DMS 273 treated with DMSO at 0.1 percent for 48 hours (cell line): ENCODE measurements around the gene GGN.
"Not testable (repeated sequence)": the region's sequence is repeated elsewhere in the genome, so short reads cannot be mapped to it uniquely, and the experiment has no call there.

Experiments used
- DNase-seq: peaks from one replicate; lab custom pipeline; 2025; lab: John Stamatoyannopoulos, UW

GGN gene, protein sequence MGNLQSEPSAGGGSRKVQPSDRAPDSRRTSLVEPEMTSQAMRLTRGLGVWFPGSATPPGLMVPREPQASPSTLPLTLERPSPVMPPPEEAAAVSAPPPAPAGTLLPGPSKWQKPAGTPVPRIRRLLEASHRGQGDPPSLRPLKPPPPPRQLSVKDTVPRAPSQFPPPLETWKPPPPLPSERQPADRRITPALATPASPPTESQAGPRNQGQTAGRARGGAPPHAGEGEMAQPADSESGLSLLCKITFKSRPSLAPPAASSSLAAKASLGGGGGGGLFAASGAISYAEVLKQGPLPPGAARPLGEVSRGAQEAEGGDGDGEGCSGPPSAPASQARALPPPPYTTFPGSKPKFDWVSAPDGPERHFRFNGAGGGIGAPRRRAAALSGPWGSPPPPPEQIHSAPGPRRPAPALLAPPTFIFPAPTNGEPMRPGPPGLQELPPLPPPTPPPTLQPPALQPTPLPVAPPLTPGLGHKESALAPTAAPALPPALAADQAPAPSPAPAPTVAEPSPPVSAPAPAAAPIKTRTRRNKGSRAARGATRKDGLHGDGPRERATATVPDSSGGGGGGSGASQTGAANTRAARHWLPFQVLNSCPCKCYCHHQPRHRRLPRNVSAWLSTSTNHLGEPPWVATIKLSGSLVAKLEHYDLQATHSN

DNA sequence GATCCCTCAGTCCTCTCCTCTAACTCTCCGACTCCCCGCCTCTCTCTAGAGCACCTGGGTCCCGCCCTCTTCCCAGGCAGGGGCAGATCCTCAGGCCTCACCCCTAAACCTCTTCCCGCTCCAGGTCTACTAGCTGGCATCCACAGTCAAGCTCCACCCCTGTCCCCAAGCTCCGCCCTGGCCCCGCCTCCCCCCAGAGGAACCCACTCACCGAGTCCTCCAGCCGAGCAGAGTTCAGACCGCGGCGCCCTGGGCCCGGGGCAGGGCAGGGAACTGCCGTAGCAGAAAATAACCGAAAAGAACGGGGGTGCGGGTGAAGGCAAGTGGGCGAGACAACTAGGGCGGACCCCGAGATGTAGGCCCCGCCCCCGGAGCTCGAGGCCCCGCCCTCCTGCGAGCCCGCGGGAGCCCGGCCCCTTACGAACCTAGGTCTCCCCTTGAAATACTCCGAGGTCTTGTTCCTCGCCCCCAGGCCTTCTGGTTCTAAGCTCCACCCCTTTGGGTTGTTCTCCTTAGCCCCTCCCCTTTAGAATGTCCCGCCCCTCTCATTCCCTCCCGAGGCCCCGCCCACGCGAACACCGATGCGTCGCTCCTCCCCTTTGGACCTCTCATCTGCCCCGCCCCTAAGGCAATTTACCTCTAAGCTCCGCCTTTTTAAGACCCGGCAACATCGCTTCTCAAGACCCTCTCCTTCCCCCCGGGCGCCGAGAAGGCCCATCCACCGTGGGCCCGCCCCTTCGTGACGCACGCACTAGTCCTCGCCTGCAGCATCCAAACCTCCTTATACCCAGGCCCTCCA lies at the start of gene GGN:
Gene GGN (minus strand): TSS at position 485 of the 799 bp plus-strand sequence. CDS start 773 bp downstream, outside the sequence.
- DNase-seq, result peak; percentile 62

DNA sequence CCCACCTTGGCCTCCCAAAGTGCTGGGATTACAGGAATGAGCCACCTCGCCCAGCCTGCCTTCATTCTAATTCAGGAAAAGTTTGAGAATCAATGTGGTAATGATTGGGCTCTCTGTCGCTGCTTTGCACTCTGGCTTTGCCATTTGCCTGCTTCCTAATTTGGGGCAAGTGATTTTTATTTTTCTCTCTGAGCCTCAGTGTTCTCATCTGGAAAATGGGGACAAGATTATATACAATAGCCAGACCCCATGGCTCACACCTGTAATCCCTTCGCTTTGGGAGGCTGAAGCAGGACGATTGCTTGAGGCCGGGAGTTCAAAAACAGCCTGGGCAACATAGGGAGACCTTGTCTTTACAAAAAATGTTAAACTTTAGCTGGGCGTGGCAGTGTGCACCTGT lies 49.5 kb upstream of the GGN start:
- no peak for DNase-seq

DNA sequence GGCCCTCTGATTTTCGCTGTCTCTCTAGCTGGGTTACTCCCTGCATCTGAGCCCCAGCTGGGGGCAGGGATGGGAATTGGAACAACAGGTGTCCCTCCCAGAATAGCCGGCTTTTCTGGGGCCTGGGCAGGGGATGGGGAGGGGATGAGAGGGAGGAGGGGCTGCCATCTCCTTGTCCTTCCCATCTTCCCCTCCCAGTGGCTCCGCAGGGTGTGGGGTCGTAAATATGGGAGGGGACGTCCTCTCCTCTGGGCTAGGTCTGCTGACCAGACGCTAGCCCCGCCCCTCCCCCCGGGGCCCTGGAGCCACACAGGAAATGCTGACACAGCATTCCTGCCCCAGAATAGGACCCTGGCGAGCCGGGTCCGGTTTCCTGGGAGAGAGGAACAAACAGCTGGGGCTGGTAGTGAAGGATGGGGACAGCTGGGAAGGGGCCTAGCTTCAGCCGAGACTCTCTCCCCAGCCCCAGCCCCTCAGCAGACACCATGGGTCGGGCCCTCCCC lies 46.8 kb upstream of the GGN start:
- DNase-seq, result no peak

DNA sequence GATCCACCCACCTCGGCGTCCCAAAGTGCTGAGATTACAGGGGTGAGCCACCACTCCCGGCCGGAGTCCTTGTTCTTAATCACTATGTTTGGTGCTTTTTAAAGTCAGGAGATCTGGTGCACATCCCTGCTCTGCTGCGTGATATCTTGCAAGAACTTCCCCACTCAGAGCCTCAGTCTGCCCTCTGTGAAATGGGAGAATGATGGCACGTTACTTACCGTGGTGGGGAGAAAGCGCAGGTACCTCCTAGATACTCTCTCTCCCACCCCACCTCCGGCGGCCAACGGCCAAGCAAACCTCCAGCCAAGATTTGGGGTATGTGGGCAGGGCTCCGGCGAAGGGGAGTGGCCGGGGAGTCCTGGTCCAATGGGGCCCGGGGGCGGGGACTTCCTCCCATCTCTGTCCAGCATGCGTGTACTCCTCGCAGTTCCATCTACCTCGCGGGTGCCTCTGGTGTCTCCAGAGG lies 45.5 kb upstream of the GGN start, which contains the start of gene RYR1:
Gene RYR1 (plus strand): TSS at position 424 of the 466 bp plus-strand sequence. CDS start 139 bp downstream, outside the sequence.
- DNase-seq, result no peak

DNA sequence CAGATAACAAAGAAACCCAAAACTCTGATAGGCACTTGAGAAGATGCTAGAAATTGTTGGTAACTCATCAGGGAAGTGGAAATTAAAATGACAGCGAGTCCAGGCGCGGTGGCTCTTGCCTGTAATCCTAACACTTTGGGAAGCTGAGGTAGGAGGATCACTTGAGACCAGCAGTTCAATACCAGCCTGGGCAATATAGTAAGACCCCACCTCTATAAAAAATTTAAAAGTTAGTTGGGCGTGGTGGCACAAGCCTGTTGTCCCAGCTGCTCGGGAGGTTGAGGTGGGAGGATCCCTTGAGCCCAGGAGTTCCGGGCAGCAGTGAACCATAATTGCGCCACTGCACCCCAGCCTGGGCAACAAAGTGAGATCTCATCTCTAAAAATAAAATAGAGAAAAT lies 43.1 kb upstream of the GGN start:
- DNase-seq, result no peak

DNA sequence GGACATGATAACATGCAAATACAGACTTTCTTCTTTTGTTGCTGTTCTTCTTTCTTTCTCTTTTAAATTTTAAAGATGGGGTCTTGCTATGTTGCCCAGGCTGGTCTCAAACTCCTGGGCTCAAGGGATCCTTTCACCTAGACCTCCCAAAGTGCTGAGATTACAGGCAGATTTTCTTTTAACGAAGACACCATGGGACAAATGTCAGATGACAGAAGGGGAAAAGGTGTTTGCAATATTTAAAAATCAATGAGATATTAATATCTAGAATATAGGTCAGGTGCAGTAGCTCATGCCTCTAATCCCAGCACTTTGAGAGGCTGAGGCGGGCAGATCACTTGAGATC lies 42.0 kb upstream of the GGN start:
- DNase-seq, result no peak

DNA sequence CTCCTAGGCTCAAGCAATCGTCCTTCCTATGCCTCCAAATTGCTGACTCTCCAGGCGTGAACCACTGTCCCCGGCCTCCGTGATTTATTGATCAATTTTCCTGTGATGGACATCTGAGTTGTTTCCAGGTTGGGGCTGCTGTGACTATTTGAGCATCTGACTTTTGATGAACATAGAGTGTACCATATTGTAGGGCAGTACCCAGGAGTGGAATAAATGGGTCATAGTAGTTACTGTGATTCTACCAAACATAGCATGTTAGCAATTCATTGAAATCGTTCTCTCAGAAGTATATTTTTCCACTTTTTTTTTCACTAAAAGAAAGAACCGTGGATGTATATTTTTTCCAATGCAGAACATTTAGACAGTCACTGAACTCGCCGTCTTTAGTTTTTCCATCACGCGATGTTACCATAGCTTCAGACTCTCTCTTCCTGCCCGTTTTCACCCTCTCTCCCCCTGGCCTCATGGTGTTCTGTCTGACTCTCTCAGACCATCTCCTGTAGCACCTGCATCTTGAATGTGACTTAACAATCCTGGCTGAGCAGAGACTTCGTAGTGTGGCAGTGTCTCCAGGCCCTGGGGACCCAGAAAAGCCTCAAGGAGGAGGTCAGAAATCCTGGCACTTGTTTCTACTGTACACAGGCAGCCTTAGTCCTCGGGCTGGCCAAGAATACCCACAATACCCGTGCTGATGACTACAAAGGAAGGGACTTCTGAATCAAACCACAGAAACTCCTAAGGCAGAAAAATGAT lies 41.4 kb upstream of the GGN start:
- DNase-seq, result no peak

DNA sequence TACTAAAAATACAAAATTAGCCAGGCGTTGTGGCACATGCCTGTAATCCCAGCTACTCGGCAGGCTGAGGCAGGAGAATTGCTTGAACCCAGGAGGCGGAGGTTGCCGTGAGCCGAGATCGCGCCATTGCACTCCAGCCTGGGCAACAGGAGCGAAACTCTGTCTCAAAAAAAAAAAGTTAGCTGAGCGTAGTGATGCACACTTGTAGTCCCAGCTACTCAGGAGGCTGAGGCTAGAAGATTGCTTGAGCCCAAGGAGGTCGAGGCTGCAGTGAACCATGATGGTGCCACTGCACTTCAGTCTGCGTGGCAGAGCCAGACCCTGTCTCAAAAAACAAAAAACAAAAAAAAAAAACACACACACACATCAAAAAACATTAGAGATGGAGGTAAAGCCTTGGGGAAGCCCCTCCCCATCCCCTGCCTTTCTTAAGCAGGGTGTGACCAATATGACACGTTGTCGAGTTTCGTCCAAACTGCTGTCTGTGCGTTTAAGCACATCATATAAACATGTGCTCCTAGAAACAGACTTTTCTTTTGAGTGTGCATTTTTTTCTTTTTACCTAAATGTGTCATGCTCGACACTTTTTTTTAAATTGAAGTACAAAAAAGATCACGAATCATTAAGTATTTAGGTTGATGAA lies 39.3 kb upstream of the GGN start:
- not testable (repeated sequence) for DNase-seq

DNA sequence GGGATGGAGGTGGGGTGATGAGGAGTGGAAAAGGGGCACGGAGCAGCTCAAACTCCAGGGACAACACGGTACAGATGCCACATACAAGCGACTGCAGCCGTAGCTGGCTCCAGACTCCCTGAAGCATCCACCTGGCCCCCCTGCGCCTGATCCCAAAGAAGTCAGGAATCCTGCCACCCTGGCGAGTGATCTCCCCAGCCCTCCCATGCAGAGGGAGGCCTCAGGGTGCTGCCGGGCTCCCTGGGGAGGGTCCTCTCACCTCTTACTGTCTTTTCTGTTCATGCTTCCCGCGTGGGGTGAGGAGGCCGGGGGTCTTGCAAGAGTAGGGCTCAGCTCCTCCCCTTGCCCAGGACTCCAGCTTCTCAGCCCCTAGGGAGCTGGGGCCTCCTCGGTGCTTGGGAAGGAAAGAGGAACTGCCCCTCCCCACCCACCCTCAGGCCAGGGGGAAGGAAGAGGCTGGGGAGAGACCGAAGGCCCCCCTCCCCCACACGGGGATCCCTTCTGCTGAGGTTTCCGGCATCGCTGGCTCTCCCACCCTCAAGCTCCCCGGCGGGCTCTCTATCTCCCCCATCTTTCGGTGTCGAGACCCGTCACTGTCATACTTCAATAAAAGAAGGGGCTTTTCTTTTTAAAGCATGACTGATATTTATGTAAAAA lies 38.1 kb upstream of the GGN start, which contains the start of gene RASGRP4:
Gene RASGRP4 (minus strand): TSS at position 410 of the 657 bp plus-strand sequence. CDS start 128 bp downstream, at position 282.
- no peak for DNase-seq

DNA sequence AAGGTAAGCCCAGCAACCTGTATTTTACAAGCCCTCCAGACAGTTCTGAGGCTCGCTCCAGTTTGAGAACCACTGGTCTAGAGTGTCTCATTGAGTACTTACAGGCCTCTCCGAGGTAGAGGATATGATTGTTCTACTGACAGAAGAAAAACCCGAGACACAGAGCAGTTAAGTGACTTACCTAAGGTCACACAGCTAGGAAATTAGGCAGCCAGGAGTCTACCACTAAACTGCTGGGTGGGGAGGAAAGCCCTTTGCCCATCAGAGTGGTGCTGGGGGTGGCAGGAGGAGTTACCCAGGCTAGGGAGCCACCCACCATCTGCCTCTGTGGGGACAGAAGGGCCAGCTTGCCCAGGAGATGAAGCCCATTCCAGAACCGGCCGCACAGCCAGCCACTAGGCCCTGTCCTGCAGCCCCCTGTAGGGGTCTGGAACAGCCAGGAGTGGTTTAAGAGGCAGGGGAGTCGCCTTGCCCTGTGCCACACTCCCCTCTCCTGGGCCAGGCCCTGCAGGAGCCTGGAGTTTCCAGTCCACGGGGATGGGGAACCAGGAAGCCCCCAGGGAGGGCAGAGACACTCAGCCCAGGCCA lies 37.5 kb upstream of the GGN start:
- no peak for DNase-seq

DNA sequence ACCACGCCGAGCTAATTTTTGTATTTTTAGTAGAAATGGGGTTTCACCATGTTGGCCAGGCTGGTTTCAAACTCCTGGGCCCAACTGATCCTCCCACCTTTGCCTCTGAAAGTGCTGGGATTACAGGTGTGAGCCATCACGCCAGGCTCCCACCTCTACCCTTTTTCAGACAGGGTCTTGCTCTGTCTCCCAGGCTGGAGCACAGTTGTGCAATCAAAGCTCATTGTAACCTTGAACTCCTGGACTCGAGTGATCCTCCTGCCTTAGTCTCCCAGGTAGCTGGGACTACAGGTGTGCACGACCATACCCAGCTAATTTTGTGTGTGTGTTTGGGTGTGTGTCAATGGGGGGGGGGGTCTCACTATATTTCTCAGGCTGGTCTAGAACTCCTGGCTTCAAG lies 36.4 kb upstream of the GGN start:
- no peak for DNase-seq

DNA sequence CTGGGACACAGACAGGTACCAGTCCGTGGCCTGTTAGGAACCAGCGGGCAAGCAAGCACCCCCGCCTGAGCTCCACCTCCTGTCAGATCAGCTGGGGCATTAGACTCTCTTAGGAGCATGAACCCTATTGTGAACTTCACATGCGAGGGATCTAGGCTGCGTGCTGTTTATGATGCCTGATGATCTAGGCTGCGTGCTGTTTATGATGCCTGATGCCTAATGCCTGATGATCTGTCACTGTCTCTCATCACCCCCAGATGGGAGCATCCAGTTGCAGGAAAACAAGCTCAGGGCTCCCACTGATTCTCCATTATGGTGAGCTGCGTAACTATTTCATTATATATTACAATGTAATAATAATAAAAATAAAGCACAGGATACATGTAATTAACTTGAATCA lies 34.6 kb upstream of the GGN start:
- no peak for DNase-seq

DNA sequence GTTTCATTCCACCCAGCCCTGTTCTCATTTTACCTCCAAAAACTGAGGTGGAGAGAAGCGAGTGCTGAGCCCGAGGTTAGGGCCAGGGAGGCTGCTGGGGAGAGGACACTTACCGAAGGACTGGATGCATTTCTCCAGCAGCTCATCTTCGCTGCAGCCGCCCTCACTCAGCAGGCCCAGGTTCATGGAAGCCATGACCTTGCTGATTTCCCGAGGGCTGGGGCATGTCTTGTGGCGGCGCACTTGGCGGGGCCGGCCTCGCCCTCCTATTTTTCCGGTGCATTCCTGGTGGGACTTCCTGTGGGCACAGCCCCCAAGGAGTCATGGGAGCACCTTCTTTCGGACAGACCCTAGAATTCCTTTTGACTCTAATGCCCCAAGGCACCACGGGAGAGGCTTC lies 34.0 kb upstream of the GGN start:
- DNase-seq, result no peak

DNA sequence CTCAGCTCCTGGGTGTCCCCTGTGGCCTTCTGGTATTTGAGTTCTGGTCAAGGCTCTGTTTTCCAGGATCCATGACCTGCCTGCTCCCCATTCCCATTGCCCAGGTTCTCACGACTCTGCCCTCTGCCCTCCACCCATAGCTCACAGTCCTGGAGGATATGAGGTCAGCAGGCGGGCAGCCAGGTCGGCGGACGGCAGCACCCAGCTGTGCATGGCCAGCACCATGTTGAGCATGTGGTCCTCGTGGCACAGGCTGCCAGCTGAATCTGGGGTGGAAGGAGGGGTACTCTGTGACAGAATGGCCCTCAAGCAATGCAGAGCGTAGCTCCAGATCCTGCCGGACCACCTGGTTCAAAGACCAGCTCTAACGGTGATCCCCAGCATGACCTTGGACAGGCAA lies 33.1 kb upstream of the GGN start:
- no peak for DNase-seq

DNA sequence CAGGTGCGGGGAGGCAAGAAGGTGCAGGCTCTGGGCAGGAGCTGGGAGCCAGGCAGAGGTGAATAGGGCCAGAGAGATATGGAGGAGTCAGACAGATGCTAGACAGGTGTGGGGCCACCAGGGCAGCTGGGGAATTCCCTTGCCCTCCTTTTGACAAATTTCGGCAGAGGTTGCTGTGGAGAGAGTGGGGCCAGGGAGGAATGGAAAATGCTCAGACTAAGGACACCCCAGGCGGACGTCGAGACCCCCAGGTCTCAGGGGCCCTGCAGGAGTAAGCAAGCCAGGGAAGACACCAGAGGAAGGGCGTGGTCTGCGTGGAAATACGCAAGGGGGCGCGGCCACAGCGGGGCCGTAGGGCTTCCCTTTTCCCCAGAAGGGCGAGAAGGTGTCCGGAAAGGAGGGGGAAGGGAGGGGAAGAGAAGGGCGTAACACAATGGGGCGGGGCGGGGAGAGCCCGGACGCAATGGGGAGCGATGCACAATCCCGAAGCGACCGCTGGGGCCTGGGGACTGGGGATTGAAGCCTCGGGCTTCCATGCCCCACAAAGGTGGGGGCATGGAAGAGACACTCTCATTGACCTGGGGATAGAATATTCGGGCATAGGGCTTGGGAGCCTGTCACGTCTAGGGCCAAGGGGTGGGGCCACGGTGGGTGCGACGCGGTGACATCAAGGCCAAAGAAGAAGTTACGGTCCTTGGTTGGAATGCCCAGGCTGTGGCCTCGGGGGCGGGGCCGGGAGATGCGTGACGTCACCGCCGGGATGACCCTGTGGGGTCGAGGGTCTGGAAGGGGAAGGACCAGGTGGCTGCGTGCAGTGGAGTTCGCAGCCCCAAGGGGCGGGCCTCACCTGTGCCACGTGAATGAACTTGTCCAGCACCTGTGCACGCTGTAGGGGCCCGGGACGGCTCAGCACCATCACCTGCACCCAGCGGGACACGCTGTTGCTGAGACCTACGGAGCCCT lies 30.0 kb upstream of the GGN start:
- peak; percentile 16 for DNase-seq

DNA sequence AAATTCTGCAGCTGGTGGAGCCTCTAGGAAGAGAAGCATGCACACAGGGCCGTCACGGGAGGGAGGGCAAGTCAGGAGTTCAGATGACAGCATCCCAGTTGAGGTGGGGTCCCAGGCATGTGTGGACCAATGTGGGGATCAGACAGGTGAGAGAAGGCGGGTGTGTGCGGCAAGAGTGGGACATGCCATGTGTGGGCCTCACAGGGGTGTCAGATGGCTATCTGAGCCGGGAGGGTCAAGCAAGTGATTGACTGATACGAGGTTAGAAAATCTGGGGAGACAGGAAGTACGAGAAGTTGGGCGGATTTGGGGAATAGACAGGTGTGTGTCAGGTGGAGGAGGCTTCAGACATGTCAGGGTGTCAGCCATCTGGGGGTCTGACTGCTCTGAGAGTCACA lies 29.3 kb upstream of the GGN start:
- DNase-seq, result no peak

DNA sequence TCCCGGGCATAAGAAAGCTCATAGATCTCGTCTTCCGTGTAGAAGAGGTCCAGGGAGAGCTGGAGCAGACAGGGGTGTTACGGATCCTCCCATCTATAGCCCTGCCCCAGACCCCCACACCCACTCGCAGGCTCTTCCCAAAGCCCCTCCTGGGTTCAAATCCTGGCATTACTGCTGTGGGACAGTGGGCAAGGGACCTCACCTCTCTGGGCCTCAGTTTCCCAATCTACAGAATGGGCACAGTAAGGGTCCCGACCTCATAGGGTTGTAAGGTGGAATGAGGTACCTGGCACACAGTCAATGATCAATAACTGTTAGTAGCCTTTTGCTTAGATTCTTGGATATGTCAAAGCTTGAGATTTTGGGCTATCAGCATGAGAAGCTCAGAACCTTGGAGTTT lies 25.6 kb upstream of the GGN start:
- DNase-seq, result no peak

DNA sequence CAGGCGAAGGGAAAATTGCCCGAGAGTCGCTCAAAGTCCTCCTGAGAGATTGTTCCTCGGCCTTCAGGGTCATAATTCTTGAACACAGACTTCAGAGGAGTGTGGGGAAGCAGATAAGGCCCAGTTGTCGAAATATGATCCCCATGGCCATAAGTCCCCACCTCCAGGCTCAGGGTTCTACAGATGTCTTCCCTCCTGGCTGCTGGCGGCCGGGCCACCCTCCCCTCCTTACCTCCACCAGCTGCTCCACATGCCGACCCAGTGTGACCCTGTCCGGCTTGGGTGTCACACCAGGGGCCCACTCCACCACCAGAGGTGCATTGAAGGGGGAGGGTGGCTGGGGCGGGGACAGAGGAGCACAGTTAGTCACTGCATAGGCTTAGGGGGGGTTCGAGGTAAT lies 25.1 kb upstream of the GGN start:
- peak; percentile 38 for DNase-seq

DNA sequence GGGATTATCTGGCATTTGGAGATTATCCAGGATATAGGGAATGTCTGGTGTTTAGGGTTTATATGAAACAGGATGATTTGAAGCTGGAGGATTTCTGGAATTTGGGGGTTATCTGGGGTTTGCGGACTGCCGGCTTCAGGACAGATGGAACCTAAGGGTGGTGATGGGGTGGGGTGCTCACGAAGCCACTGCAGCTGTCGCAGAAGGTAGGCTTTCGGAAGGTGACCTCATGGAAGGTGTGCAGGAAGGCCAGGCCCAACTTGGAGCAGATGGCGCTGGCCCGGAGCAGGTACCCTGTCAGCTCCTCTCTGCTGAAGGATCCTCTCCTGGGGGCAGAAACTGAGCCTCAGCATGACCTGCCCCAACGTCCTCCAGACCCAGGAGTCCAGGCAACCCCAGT lies 24.7 kb upstream of the GGN start:
- no peak for DNase-seq
